Mesothelial cell of epicardium (in vitro differentiated cells): ENCODE measurements around the gene MDH1. TPM values are rescaled to one million over a fixed set of nuclear protein-coding genes. Genes with fewer than 3 reads are reported as not detected.
"Not testable (repeated sequence)": the region's sequence is repeated elsewhere in the genome, so short reads cannot be mapped to it uniquely, and the experiment has no call there.

Experiments
- DNase-seq, 2 experiments: peaks; one replicate each; pipeline ENCODE4 v3.0.0; 2021; ENCODE audit warnings: low spot score in 2 of 2; ENCODE audit not compliant: unreplicated experiment in 2 of 2
- H3K27ac Mint-ChIP-seq: 2 replicates; pipeline ENCODE4 v1.8.0; 2021; ENCODE audit warnings: mixed read lengths
- H3K27me3 Mint-ChIP-seq: 2 replicates; pipeline ENCODE4 v1.8.0; 2021; ENCODE audit warnings: low read depth, mixed read lengths
- H3K36me3 Mint-ChIP-seq: 2 replicates; pipeline ENCODE4 v1.8.0; 2021; ENCODE audit warnings: mixed read lengths
- H3K4me1 Mint-ChIP-seq: 2 replicates; pipeline ENCODE4 v1.8.0; 2021; ENCODE audit warnings: mixed read lengths
- H3K4me3 Mint-ChIP-seq: 2 replicates; pipeline ENCODE4 v1.8.0; 2021; ENCODE audit warnings: mild to moderate bottlenecking, moderate library complexity, mixed read lengths
- H3K9me3 Mint-ChIP-seq: 2 replicates; pipeline ENCODE4 v1.8.0; 2021; ENCODE audit warnings: mixed read lengths
- total RNA-seq: library from RNA; stranded (reverse); gene quantifications from 3 replicates; pipeline ENCODE4 v1.2.1, GENCODE V29; 2021
- TF ChIP-seq, protein P1 (sequence below): fragments of 200-600 bp; sonication (generic); IDR thresholded peaks from one replicate; pipeline ENCODE4 v1.5.0; 2021; ENCODE audit warnings: antibody characterized with exemption; ENCODE audit not compliant: unreplicated experiment

MDH1 gene
- total RNA-seq, 1 donor from 2014 or later = 136 TPM

GRCh38 chr2:63604666-63605065 is 15.9 kb downstream of the MDH1 start:
- Mint-ChIP-seq H3K4me1 (peaks cover 14% of the 10 kb centered on the region), H3K27me3 (no peaks in the 10 kb centered on the region), H3K27ac (no peak overlapping the region), H3K9me3 (no peaks in the 10 kb centered on the region), H3K36me3 (peaks cover 41% of the 10 kb centered on the region), H3K4me3 (no peak overlapping the region)
- DNase-seq = no peak
- TF ChIP-seq, protein P1, sequence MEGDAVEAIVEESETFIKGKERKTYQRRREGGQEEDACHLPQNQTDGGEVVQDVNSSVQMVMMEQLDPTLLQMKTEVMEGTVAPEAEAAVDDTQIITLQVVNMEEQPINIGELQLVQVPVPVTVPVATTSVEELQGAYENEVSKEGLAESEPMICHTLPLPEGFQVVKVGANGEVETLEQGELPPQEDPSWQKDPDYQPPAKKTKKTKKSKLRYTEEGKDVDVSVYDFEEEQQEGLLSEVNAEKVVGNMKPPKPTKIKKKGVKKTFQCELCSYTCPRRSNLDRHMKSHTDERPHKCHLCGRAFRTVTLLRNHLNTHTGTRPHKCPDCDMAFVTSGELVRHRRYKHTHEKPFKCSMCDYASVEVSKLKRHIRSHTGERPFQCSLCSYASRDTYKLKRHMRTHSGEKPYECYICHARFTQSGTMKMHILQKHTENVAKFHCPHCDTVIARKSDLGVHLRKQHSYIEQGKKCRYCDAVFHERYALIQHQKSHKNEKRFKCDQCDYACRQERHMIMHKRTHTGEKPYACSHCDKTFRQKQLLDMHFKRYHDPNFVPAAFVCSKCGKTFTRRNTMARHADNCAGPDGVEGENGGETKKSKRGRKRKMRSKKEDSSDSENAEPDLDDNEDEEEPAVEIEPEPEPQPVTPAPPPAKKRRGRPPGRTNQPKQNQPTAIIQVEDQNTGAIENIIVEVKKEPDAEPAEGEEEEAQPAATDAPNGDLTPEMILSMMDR = no peak

GRCh38 chr2:63608865-63609264 is 20.1 kb downstream of the MDH1 start:
- Mint-ChIP-seq H3K4me1 (peaks cover 11% of the 10 kb centered on the region), H3K36me3 (peaks cover 25% of the 10 kb centered on the region), H3K9me3 (peaks cover 16% of the 10 kb centered on the region)
- not testable (repeated sequence) for DNase-seq, H3K27me3 Mint-ChIP-seq, H3K4me3 Mint-ChIP-seq, H3K27ac Mint-ChIP-seq

- Mint-ChIP-seq H3K36me3 (peaks cover 16% of the 10 kb centered on the region), H3K4me3 (no peak overlapping the region), H3K27me3 (no peaks in the 10 kb centered on the region), H3K4me1 (peaks cover 27% of the 10 kb centered on the region), H3K27ac (no peak overlapping the region), H3K9me3 (peaks cover 16% of the 10 kb centered on the region)
- DNase-seq = no peak
- TF ChIP-seq, protein P1 = no peak
Observed at GRCh38 chr2:63610525-63610924, 21.8 kb downstream of the MDH1 start.

DNA sequence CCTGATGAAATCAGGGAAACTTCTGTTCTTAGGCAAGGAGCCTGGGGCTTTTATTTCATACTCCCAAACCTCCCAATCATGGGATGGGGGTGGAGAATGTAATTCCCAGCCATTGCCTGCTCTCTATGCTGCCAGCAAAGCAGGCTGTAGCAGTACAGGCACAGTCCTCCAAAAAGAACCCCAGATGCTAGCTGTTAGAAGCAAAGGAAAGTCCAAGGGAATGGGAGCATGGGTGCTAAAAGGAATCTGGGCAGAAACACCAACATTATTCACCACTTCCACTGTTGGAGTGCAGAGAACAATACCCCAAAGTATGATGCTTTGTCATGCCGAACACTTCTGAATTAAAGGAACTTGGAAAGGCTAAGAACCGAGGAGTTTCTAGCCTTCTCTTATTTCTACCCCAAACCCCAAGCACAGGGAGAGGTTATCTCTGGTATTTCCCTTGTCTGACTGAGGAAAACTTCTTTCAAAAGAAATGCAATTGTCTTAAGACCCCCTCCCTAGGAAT is 24.7 kb downstream of the MDH1 start:
- peaks cover 41% of the 10 kb centered on the region for H3K4me1 Mint-ChIP-seq
- H3K27ac Mint-ChIP-seq = peak overlapping the region; percentile 99
- TF ChIP-seq, protein P1 = no peak
- no peak overlapping the region for H3K4me3 Mint-ChIP-seq
- peaks cover 16% of the 10 kb centered on the region for H3K9me3 Mint-ChIP-seq
- DNase-seq = no peak
- peaks cover 5% of the 10 kb centered on the region for H3K36me3 Mint-ChIP-seq
- no peaks in the 10 kb centered on the region for H3K27me3 Mint-ChIP-seq

GRCh38 chr2:63614448-63614968 is 25.7 kb downstream of the MDH1 start:
- H3K27ac Mint-ChIP-seq = peak overlapping the region; percentile 99
- peaks cover 41% of the 10 kb centered on the region for H3K4me1 Mint-ChIP-seq
- H3K27me3 Mint-ChIP-seq = no peaks in the 10 kb centered on the region
- H3K9me3 Mint-ChIP-seq = peaks cover 20% of the 10 kb centered on the region
- DNase-seq = no peak
- H3K4me3 Mint-ChIP-seq = peak overlapping the region; percentile 56
- peaks cover 12% of the 10 kb centered on the region for H3K36me3 Mint-ChIP-seq
- TF ChIP-seq, protein P1 = no peak

DNA sequence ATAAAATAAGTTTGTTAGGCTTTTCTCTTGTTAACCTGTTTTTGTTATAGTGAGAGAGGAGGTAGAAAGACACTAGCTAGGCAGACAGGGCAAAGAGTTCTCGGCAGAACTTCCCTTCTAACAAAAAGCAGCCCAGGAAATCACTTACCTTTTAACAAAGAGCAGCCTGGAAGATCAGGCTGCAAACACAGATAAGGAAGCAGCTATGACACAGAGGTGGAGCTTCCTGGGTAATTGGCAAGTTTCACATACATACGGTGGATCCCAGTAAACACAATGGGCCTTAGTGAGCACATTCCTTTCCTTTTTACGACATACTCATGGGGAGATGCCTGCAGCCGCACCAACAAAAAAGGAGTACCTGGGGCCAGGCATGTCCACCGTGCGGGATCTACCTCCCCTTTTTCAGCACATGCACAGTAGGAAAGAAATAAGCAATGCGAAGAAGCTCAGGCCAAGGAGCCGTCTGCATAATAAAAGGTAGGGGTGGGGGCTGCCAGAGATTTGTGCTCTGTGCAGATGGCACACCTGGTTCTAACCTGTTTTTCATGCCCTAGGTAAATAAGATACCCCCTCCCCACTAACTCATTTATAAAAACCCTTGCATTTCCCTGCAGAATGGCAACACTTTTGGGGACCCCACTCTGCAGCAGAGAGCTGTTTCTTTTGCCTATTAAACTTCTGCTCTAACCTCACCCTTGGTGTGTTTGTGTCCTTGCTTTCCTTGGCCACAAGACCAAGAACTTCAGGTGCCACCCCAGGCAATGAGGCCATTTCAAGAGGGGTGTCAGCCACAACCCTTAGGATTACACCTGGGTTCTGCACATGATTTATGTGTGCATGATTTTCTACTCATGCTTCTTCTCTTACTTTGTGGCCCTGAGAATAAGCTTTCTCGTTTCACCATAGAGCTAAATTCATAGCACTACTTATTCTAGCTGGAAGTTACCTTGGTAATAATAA is 26.5 kb downstream of the MDH1 start:
- no peaks in the 10 kb centered on the region for H3K27me3 Mint-ChIP-seq
- peak overlapping the region; percentile 99 for H3K27ac Mint-ChIP-seq
- H3K4me3 Mint-ChIP-seq = peak overlapping the region; percentile 56
- peaks cover 41% of the 10 kb centered on the region for H3K4me1 Mint-ChIP-seq
- H3K36me3 Mint-ChIP-seq = peaks cover 14% of the 10 kb centered on the region
- DNase-seq = no peak
- H3K9me3 Mint-ChIP-seq = peaks cover 21% of the 10 kb centered on the region
- TF ChIP-seq, protein P1 = no peak
